Measurements from ENCODE around the gene AQP2. TPM values are rescaled to one million over a fixed set of nuclear protein-coding genes. Genes with fewer than 3 reads are reported as not detected.

AQP2 gene
- total and polyA plus RNA-seq, 4 donors, result not detected

GRCh38 chr12:49909826-49910225 is 40.7 kb upstream of the AQP2 start:
- no peak for DNase-seq (ENCODE audit: low spot score)
- no peaks in the 10 kb centered on the region for H3K9me3 ChIP-seq (ENCODE audit: control insufficient read depth in 4 of 4, low read length in 3 of 4)
- H3K27me3 ChIP-seq (ENCODE audit: control insufficient read depth in 4 of 4, insufficient read depth in 4 of 4, low read length in 3 of 4), result no peaks in the 10 kb centered on the region
- no peaks in the 10 kb centered on the region for H3K4me1 ChIP-seq (ENCODE audit: control insufficient read depth in 4 of 4, insufficient read depth in 4 of 4, low read length in 3 of 4)
- no peak overlapping the region for H3K27ac ChIP-seq (ENCODE audit: low read depth in 1 of 2, low read length in 2 of 2)
- H3K4me3 ChIP-seq (ENCODE audit: low read depth in 1 of 3, low read length in 3 of 3), result no peak overlapping the region
- no peaks in the 10 kb centered on the region for H3K36me3 ChIP-seq (ENCODE audit: control insufficient read depth in 4 of 4, insufficient read depth in 3 of 4, low read depth in 1 of 4, low read length in 3 of 4)
- TF ChIP-seq TAF1 (conservative IDR thresholded peaks at IDR 0.05) (no peak), JUND (IDR thresholded peaks at IDR 0.05) (no peak), REST (IDR thresholded peaks at IDR 0.05) (no peak), CTCF (IDR thresholded peaks at IDR 0.05; ENCODE audit: low read depth, low read length, missing input control) (no peak), FOXA1 (IDR thresholded peaks at IDR 0.05) (no peak), FOXA2 (IDR thresholded peaks at IDR 0.05) (no peak), EGR1 (IDR thresholded peaks at IDR 0.05; ENCODE audit: low read depth in 2 of 2) (no peak), MAX (IDR thresholded peaks at IDR 0.05) (no peak), ATF3 (IDR thresholded peaks at IDR 0.05) (no peak), ZBTB33 (IDR thresholded peaks at IDR 0.05) (no peak), HNF4G (IDR thresholded peaks at IDR 0.05) (no peak)
- no peak overlapping the region for H3K9ac ChIP-seq (ENCODE audit: low read depth in 1 of 2, low read length in 2 of 2)
- WGBS, result 76% methylated on average over 16 of the region's 16 CpGs

GRCh38 chr12:49910331-49911212 is 40.0 kb upstream of the AQP2 start:
- no peak overlapping the region for H3K4me3 ChIP-seq (ENCODE audit: low read depth in 1 of 3, low read length in 3 of 3)
- no peaks in the 10 kb centered on the region for H3K4me1 ChIP-seq (ENCODE audit: control insufficient read depth in 4 of 4, insufficient read depth in 4 of 4, low read length in 3 of 4)
- H3K9me3 ChIP-seq (ENCODE audit: control insufficient read depth in 4 of 4, low read length in 3 of 4), result no peaks in the 10 kb centered on the region
- TF ChIP-seq ZBTB33 (IDR thresholded peaks at IDR 0.05) (no peak), GABPA (IDR thresholded peaks at IDR 0.05 in 1 of 2, conservative IDR thresholded peaks at IDR 0.05 in 1 of 2) (no peak)
- H3K27me3 ChIP-seq (ENCODE audit: control insufficient read depth in 4 of 4, insufficient read depth in 4 of 4, low read length in 3 of 4), result no peaks in the 10 kb centered on the region
- H3K9ac ChIP-seq (ENCODE audit: low read depth in 1 of 2, low read length in 2 of 2), result no peak overlapping the region
- no peak for DNase-seq (ENCODE audit: low spot score)
- WGBS, result 91% methylated on average over 15 of the region's 15 CpGs
- no peaks in the 10 kb centered on the region for H3K36me3 ChIP-seq (ENCODE audit: control insufficient read depth in 4 of 4, insufficient read depth in 3 of 4, low read depth in 1 of 4, low read length in 3 of 4)
- no peak overlapping the region for H3K27ac ChIP-seq (ENCODE audit: low read depth in 1 of 2, low read length in 2 of 2)

Measured in liver (tissue), 9 donors.